Astrocyte of the cerebellum (primary cell): ENCODE data around the gene NT5C.
"Not testable (repeated sequence)": the region's sequence is repeated elsewhere in the genome, so short reads cannot be mapped to it uniquely, and the experiment has no call there.

Experiments
- DNase-seq: peaks from one replicate; pipeline ENCODE4 v3.0.0-alpha.2; 2011; ENCODE audit warnings: low read depth
- H3K4me3 ChIP-seq: 2 replicates; pipeline ENCODE4 v1.5.1; 2011; ENCODE audit warnings: mild to moderate bottlenecking, low read depth, low read length, moderate library complexity
- CTCF ChIP-seq: IDR thresholded peaks from 2 replicates; pipeline ENCODE4 v1.5.1; 2012; ENCODE audit warnings: low read length, low read depth, moderate library complexity, mild to moderate bottlenecking; ENCODE audit errors: missing control alignments
- in situ Hi-C: cut with HindIII; loops from 2 replicates; pipeline ENCODE4 v1.10.0; 2017; ENCODE audit warnings: low sequenced_read_pairs

Gene NT5C

DNA sequence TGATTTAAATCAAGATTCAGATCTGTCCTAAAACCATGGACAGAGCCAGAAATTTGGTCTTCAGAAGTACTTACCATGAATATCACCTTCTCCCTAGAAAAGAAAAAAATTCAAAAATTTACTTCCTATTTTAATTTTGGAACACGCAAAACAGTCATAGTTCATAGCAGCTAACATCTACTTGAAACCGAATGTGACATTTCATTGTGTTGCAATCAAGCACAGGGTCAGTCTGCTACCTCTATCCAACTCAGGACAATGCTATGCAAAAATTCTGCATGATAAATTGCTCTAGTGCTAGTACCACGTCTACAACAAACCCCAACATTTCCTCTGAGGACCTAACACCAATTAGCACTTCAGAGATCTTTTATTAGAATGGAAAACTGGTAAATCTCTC lies 15.1 kb upstream of the NT5C start:
- no peak overlapping the region for H3K4me3 ChIP-seq
- TF ChIP-seq CTCF, result no peak
- no peak for DNase-seq
- in situ Hi-C loops, result no loop called here

DNA sequence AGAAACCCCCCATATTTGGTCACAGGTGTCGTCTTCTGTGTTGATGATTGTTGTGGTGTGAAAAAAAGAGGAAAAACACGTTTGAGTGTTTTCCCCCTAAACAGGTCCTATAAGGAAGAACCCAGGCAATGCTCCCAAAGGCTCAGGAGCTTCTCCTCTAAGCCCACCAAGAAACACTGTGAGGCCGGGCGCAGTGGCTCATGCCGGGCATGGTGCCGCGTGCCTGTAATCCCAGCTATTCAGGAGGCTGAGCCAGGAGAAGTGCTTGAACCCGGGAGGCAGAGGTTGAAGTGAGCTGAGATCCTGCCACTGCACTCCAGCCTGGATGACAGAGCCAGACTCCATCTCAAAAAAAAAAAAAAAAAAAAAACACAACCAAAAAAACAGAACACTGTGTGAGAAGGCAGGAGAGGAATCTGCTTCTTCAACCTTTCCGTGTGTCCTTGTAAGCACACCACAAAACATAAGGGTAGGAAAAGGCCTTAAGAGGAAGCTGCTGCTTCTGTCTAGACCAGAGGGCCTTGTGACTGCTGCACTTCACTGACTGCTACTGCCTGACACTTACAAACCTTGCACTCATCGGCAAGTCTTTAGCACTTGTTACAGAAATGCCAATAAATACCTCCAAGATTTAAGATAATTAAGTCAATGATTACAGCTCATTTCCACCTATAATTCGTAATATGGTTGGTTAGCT lies 13.4 kb upstream of the NT5C start:
- no peak for DNase-seq
- H3K4me3 ChIP-seq, result no peak overlapping the region
- in situ Hi-C loops, result no loop called here
- TF ChIP-seq CTCF, result no peak

GRCh38 chr17:75142236-75142971 lies 10.9 kb upstream of the NT5C start:
- no peak overlapping the region for H3K4me3 ChIP-seq
- in situ Hi-C loops, result no loop called here
- TF ChIP-seq CTCF, result no peak
- DNase-seq, result no peak

- TF ChIP-seq CTCF, result no peak
- in situ Hi-C loops, result loop anchor here (5.0 kb wide), 1 partner anchor 86 kb away; no protein-coding TSS in a partner anchor
Observed at GRCh38 chr17:75138519-75138918, 7.0 kb upstream of the NT5C start.

DNA sequence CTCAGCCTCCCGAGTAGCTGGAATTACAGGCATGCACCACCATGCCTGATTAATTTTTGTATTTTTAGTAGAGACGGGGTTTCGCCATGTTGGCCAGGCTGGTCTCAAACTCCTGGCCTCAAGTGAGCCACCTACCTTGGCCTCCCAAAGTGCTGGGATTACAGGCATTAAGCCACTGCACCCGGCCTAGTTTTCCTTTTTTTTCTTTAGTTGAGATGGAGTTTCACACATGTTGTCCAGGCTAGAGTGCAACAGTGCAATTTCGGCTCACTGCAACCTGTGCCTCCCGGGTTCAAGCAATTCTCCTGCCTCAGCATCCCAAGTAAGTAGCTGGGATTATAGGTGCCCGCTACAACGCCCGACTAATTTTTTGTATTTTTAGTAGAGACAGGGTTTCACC lies 6.2 kb upstream of the NT5C start:
- in situ Hi-C loops, result loop anchor here (5.0 kb wide), 1 partner anchor 85 kb away; no protein-coding TSS in a partner anchor
- not testable (repeated sequence) for DNase-seq, H3K4me3 ChIP-seq

More at GRCh38 chr17:75138519-75138918, 7.0 kb upstream of the NT5C start:
- no peak for DNase-seq
- no peak overlapping the region for H3K4me3 ChIP-seq

GRCh38 chr17:75135946-75136345 lies 4.4 kb upstream of the NT5C start:
- no peak for TF ChIP-seq CTCF
- no peak overlapping the region for H3K4me3 ChIP-seq
- in situ Hi-C loops, result loop anchor here (5.0 kb wide), 1 partner anchor 84 kb away; no protein-coding TSS in a partner anchor
- DNase-seq, result no peak

DNA sequence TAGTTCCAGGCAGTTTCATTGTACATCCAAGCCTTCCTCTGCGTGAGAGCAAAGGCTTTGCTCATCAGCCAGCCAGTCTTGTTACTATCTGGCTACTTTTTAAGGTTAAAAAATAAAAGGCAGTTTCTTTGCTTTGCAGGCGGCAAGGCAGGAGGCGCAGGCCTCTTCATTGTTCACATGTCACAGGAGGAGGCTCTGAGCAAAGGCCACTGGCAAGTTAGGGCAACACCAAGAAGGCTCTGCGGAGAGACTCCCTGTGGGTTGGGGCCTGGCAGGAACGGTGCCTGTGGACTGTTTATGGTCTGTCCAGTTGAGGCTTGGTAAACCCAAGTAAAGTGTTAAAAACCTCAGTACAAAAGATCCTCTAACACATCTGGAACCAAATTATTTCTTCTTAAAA lies 3.9 kb upstream of the NT5C start:
- TF ChIP-seq CTCF, result no peak
- no peak overlapping the region for H3K4me3 ChIP-seq
- DNase-seq, result no peak
- in situ Hi-C loops, result loop anchor here (5.0 kb wide), 1 partner anchor 83 kb away; no protein-coding TSS in a partner anchor

- in situ Hi-C loops, DNase-seq, H3K4me3 ChIP-seq: not testable (repeated sequence)
Observed at GRCh38 chr17:75133607-75134347, 2.2 kb upstream of the NT5C start.
